ENCODE results near the gene HIRA.

The HIRA gene

GRCh38 chr22:19407649-19408606 is 23.6 kb downstream of the HIRA start:
- no peak for DNase-seq (ENCODE audit: low read depth)

GRCh38 chr22:19406846-19407245 is 24.7 kb downstream of the HIRA start:
- no peak for DNase-seq (ENCODE audit: low read depth)

- DNase-seq (ENCODE audit: low read depth): no peak
Observed at GRCh38 chr22:19406281-19406811, 25.2 kb downstream of the HIRA start.

- DNase-seq (ENCODE audit: low read depth): no peak
Observed at GRCh38 chr22:19405652-19406051, 25.9 kb downstream of the HIRA start.

GRCh38 chr22:19405133-19405532 is 26.4 kb downstream of the HIRA start:
- DNase-seq (ENCODE audit: low read depth): no peak

GRCh38 chr22:19404676-19405075 is 26.9 kb downstream of the HIRA start:
- DNase-seq (ENCODE audit: low read depth): no peak

GRCh38 chr22:19402642-19403191 is 28.8 kb downstream of the HIRA start:
- DNase-seq (ENCODE audit: low read depth): no peak

- DNase-seq (ENCODE audit: low read depth): no peak
Observed at GRCh38 chr22:19401483-19401882, 30.1 kb downstream of the HIRA start.

- no peak for DNase-seq (ENCODE audit: low read depth)
Observed at GRCh38 chr22:19400881-19401280, 30.7 kb downstream of the HIRA start.

- DNase-seq (ENCODE audit: low read depth): no peak
Observed at GRCh38 chr22:19398652-19399051, 32.9 kb downstream of the HIRA start.

- no peak for DNase-seq (ENCODE audit: low read depth)
Observed at GRCh38 chr22:19398206-19398605, 33.3 kb downstream of the HIRA start.

- no peak for DNase-seq (ENCODE audit: low read depth)
Observed at GRCh38 chr22:19397734-19398104, 33.8 kb downstream of the HIRA start.

- DNase-seq (ENCODE audit: low read depth): no peak
Observed at GRCh38 chr22:19396934-19397733, 34.4 kb downstream of the HIRA start.

- no peak for DNase-seq (ENCODE audit: low read depth)
Observed at GRCh38 chr22:19396561-19396933, 35.0 kb downstream of the HIRA start.

GRCh38 chr22:19395276-19395675 is 36.3 kb downstream of the HIRA start:
- DNase-seq (ENCODE audit: low read depth): no peak

- DNase-seq (ENCODE audit: low read depth): no peak
Observed at GRCh38 chr22:19394274-19395050, 37.1 kb downstream of the HIRA start.

- no peak for DNase-seq (ENCODE audit: low read depth)
Observed at GRCh38 chr22:19393704-19394103, 37.8 kb downstream of the HIRA start.

- DNase-seq (ENCODE audit: low read depth): no peak
Observed at GRCh38 chr22:19387575-19387974, 44.0 kb downstream of the HIRA start.

GRCh38 chr22:19387038-19387437 is 44.5 kb downstream of the HIRA start:
- DNase-seq (ENCODE audit: low read depth): no peak

- no peak for DNase-seq (ENCODE audit: low read depth)
Observed at GRCh38 chr22:19386248-19386647, 45.3 kb downstream of the HIRA start.

GRCh38 chr22:19385221-19385906 is 46.2 kb downstream of the HIRA start:
- no peak for DNase-seq (ENCODE audit: low read depth)
